A673 (cell line): ENCODE data around the gene COPS7A.

ENCODE experiments used
- CTCF ChIP-seq: fragments of 300-800, 200-600 bp; sonication (generic); conservative IDR thresholded peaks from 2 replicates; pipeline ENCODE4 v1.5.1; 2017; ENCODE audit warnings: low read depth, mild to moderate bottlenecking, antibody characterized with exemption, low read length, moderate library complexity, mixed read lengths
- EZH2 ChIP-seq: fragments of 200-600 bp; sonication (generic); IDR thresholded peaks from 2 replicates; pipeline ENCODE4 v1.6.1; 2017; ENCODE audit warnings: borderline replicate concordance, low read depth, mild to moderate bottlenecking, mixed read lengths, antibody characterized with exemption, low read length; ENCODE audit not compliant: poor library complexity, severe bottlenecking

GRCh38 chr12:6742834-6743233, 19.0 kb downstream of the COPS7A start:
- TF ChIP-seq CTCF = no peak
- no peak for TF ChIP-seq EZH2
